ENCODE measurements around the gene BMP6. TPM values are rescaled to one million over a fixed set of nuclear protein-coding genes. Genes with fewer than 3 reads are reported as not detected.

BMP6 gene
- polyA plus RNA-seq, 3 donors = not detected

GRCh38 chr6:7697820-7698623, 27.9 kb upstream of the BMP6 start:
- H3K36me3 Mint-ChIP-seq = no peaks in the 10 kb centered on the region
- peak overlapping the region; percentile 30 for H3K9ac ChIP-seq (ENCODE audit: insufficient read depth, low read length, poor library complexity, severe bottlenecking)
- H3K9me3 ChIP-seq (replicated peaks in 1 of 2; ENCODE audit: control insufficient read depth in 1 of 2, insufficient read depth in 1 of 2, low read length in 2 of 2) = no peaks in the 10 kb centered on the region
- peaks cover 13 to 20% of the 10 kb centered on the region in 2 donors for H3K4me1 ChIP-seq (ENCODE audit: control insufficient read depth in 1 of 2, insufficient read depth in 2 of 2, low read length in 2 of 2)
- no peak for TF ChIP-seq CTCF (IDR thresholded peaks at IDR 0.05)
- peak overlapping the region; percentile 18 to 53 for H3K4me3 Mint-ChIP-seq
- intact Hi-C loops (cut with micrococcal nuclease) = loop anchor here in 1 of 2 donors (5.0 kb wide), 1 partner anchor 986 kb away; no protein-coding TSS in a partner anchor
- DNase-seq = peak; percentile 96 to 99 (median 99)
- H3K4me2 ChIP-seq (replicated peaks; ENCODE audit: extremely low read depth, low read length, poor library complexity, severe bottlenecking) = peak overlapping the region; percentile 45
- 0% methylated on average over 3 of the region's 12 CpGs for WGBS (ENCODE audit: insufficient coverage)
- peak overlapping the region in 2 of 3 experiments; percentile 19 to 45 for H3K4me3 ChIP-seq (replicated peaks in 1 of 3; ENCODE audit: low read depth in 2 of 3, low read length in 3 of 3)
- no peaks in the 10 kb centered on the region for H3K36me3 ChIP-seq (replicated peaks in 1 of 2; ENCODE audit: control insufficient read depth in 1 of 2, insufficient read depth in 2 of 2, low read length in 2 of 2)
- H3K27me3 ChIP-seq (ENCODE audit: control insufficient read depth in 2 of 2, insufficient read depth in 2 of 2, low read length in 2 of 2) = no peaks in the 10 kb centered on the region
- peaks cover 0 to 5% (median 2%) of the 10 kb centered on the region in 7 donors for H3K9me3 Mint-ChIP-seq
- H3K4me1 Mint-ChIP-seq = peaks cover 26% of the 10 kb centered on the region
- H4K20me1 ChIP-seq (ENCODE audit: insufficient read depth, low read length) = no peaks in the 10 kb centered on the region
- H3K27ac ChIP-seq (ENCODE audit: low read depth in 1 of 2, low read length in 2 of 2) = peak overlapping the region; percentile 47 to 84
- H2AFZ ChIP-seq (ENCODE audit: insufficient read depth, low read depth, low read length, poor library complexity, severe bottlenecking) = peak overlapping the region; percentile 4
- peak overlapping the region; percentile 87 to 94 (median 91) for H3K27ac Mint-ChIP-seq
- no peaks in the 10 kb centered on the region for H3K27me3 Mint-ChIP-seq (ENCODE audit: low read depth in 3 of 3)
- no peaks in the 10 kb centered on the region for H3K79me2 ChIP-seq (ENCODE audit: insufficient read depth, low read length)

GRCh38 chr6:7701212-7701834, 24.6 kb upstream of the BMP6 start:
- no peak overlapping the region for H3K4me3 Mint-ChIP-seq
- DNase-seq = peak; percentile 70 to 92 (median 87)
- Histone ChIP-seq H3K36me3 (replicated peaks in 1 of 2; ENCODE audit: control insufficient read depth in 1 of 2, insufficient read depth in 2 of 2, low read length in 2 of 2) (no peaks in the 10 kb centered on the region), H2AFZ (ENCODE audit: insufficient read depth, low read depth, low read length, poor library complexity, severe bottlenecking) (no peak overlapping the region), H3K9me3 (replicated peaks in 1 of 2; ENCODE audit: control insufficient read depth in 1 of 2, insufficient read depth in 1 of 2, low read length in 2 of 2) (no peaks in the 10 kb centered on the region), H3K79me2 (ENCODE audit: insufficient read depth, low read length) (no peaks in the 10 kb centered on the region), H3K4me1 (ENCODE audit: control insufficient read depth in 1 of 2, insufficient read depth in 2 of 2, low read length in 2 of 2) (peaks cover 13 to 20% of the 10 kb centered on the region in 2 donors), H3K27ac (ENCODE audit: low read depth in 1 of 2, low read length in 2 of 2) (no peak overlapping the region), H3K9ac (ENCODE audit: insufficient read depth, low read length, poor library complexity, severe bottlenecking) (no peak overlapping the region), H4K20me1 (ENCODE audit: insufficient read depth, low read length) (no peaks in the 10 kb centered on the region), H3K27me3 (ENCODE audit: control insufficient read depth in 2 of 2, insufficient read depth in 2 of 2, low read length in 2 of 2) (no peaks in the 10 kb centered on the region), H3K4me3 (replicated peaks in 1 of 3; ENCODE audit: low read depth in 2 of 3, low read length in 3 of 3) (no peak overlapping the region), H3K4me2 (replicated peaks; ENCODE audit: extremely low read depth, low read length, poor library complexity, severe bottlenecking) (no peak overlapping the region)
- intact Hi-C loops (cut with micrococcal nuclease) = no loop called here
- peaks cover 0 to 4% (median 0%) of the 10 kb centered on the region in 3 donors for H3K27me3 Mint-ChIP-seq (ENCODE audit: low read depth in 3 of 3)
- no peak for TF ChIP-seq CTCF (IDR thresholded peaks at IDR 0.05)
- no peaks in the 10 kb centered on the region for H3K36me3 Mint-ChIP-seq
- peaks cover 26% of the 10 kb centered on the region for H3K4me1 Mint-ChIP-seq
- peaks cover 0 to 5% (median 2%) of the 10 kb centered on the region in 7 donors for H3K9me3 Mint-ChIP-seq
- H3K27ac Mint-ChIP-seq = peak overlapping the region in 1 of 7 donors; percentile 54
- 50% methylated on average over 2 of the region's 5 CpGs for WGBS (ENCODE audit: insufficient coverage)

All from CD14-positive monocyte (primary cell).